H9 (cell line): Measurements from ENCODE around the gene CDC45. TPM values are rescaled to one million over a fixed set of nuclear protein-coding genes. Genes with fewer than 3 reads are reported as not detected.

Experiments used
- DNase-seq: peaks from one replicate; pipeline ENCODE4 v3.0.0-alpha.2; 2017
- H2AFZ ChIP-seq: one replicate; pipeline ENCODE4 v1.6.1; 2013; ENCODE audit warnings: mild to moderate bottlenecking, low read length, control low read depth, moderate library complexity
- H2AK5ac ChIP-seq: 2 replicates; pipeline ENCODE4 v1.6.1; 2013; ENCODE audit warnings: low read length, control low read depth, mixed read lengths; ENCODE audit not compliant: insufficient read length
- H2BK120ac ChIP-seq: one replicate; pipeline ENCODE4 v1.6.1; 2013; ENCODE audit warnings: low read depth, mild to moderate bottlenecking, low read length, control low read depth, inconsistent platforms; ENCODE audit not compliant: poor library complexity, severe bottlenecking
- H2BK12ac ChIP-seq: 2 replicates; pipeline ENCODE4 v1.6.1; 2013; ENCODE audit warnings: low read length, control low read depth, mixed read lengths, low read depth; ENCODE audit not compliant: insufficient read length
- H2BK15ac ChIP-seq: 2 replicates; pipeline ENCODE4 v1.6.1; 2013; ENCODE audit warnings: low read depth, low read length, control low read depth
- H2BK20ac ChIP-seq: one replicate; pipeline ENCODE4 v1.6.1; 2013; ENCODE audit warnings: low read depth, mild to moderate bottlenecking, low read length, control low read depth, inconsistent platforms; ENCODE audit not compliant: poor library complexity, severe bottlenecking
- H2BK5ac ChIP-seq: 2 replicates; pipeline ENCODE4 v1.6.1; 2013; ENCODE audit warnings: low read length, control low read depth, mixed read lengths; ENCODE audit not compliant: insufficient read length
- H3K14ac ChIP-seq: 2 replicates; pipeline ENCODE4 v1.6.1; 2013; ENCODE audit warnings: low read length, control low read depth; ENCODE audit not compliant: insufficient read depth
- H3K18ac ChIP-seq: 2 replicates; pipeline ENCODE4 v1.6.1; 2013; ENCODE audit warnings: low read depth, mild to moderate bottlenecking, mixed read lengths, low read length, control low read depth; ENCODE audit not compliant: insufficient read length
- H3K23ac ChIP-seq: 2 replicates; pipeline ENCODE4 v1.6.1; 2013; ENCODE audit warnings: low read length, control low read depth, mixed read lengths, low read depth; ENCODE audit not compliant: insufficient read length
- H3K23me2 ChIP-seq: 2 replicates; pipeline ENCODE4 v1.6.1; 2013; ENCODE audit warnings: low read depth, mild to moderate bottlenecking, mixed read lengths, low read length, control low read depth; ENCODE audit not compliant: insufficient read length, poor library complexity, severe bottlenecking
- H3K27ac ChIP-seq: 2 replicates; pipeline ENCODE4 v1.5.1; 2013; ENCODE audit warnings: low read length, control low read depth, mixed read lengths, low read depth; ENCODE audit not compliant: insufficient read length
- H3K27me3 ChIP-seq: 2 replicates; pipeline ENCODE4 v1.6.1; 2013; ENCODE audit warnings: low read length, control low read depth, inconsistent platforms; ENCODE audit not compliant: insufficient read depth
- H3K4ac ChIP-seq: 2 replicates; pipeline ENCODE4 v1.6.1; 2013; ENCODE audit warnings: low read depth, mild to moderate bottlenecking, control low read depth, inconsistent platforms, low read length, moderate library complexity
- H3K4me1 ChIP-seq: 2 replicates; pipeline ENCODE4 v1.6.1; 2013; ENCODE audit warnings: low read length, control low read depth, inconsistent platforms; ENCODE audit not compliant: insufficient read depth
- H3K4me2 ChIP-seq: 2 replicates; pipeline ENCODE4 v1.6.1; 2013; ENCODE audit warnings: low read length, control low read depth, mixed read lengths; ENCODE audit not compliant: insufficient read length, insufficient read depth
- H3K56ac ChIP-seq: 2 replicates; pipeline ENCODE4 v1.6.1; 2013; ENCODE audit warnings: low read depth, mild to moderate bottlenecking, mixed read lengths, low read length, control low read depth; ENCODE audit not compliant: insufficient read length
- H3K79me1 ChIP-seq: 2 replicates; pipeline ENCODE4 v1.6.1; 2013; ENCODE audit warnings: low read depth, mild to moderate bottlenecking, moderate library complexity, low read length, control low read depth, inconsistent platforms; ENCODE audit not compliant: insufficient read depth, poor library complexity, severe bottlenecking
- H3K79me2 ChIP-seq: 2 replicates; pipeline ENCODE4 v1.6.1; 2013; ENCODE audit warnings: low read length, control low read depth, inconsistent platforms; ENCODE audit not compliant: insufficient read depth
- H3K9ac ChIP-seq: 2 replicates; pipeline ENCODE4 v1.6.1; 2013; ENCODE audit warnings: low read length, control low read depth, mixed read lengths; ENCODE audit not compliant: insufficient read length; ENCODE audit errors: extremely low read depth
- H3K9me3 ChIP-seq: one replicate; pipeline ENCODE4 v1.6.1; 2013; ENCODE audit warnings: low read depth, low read length, inconsistent platforms; ENCODE audit not compliant: control insufficient read depth
- H3T11ph ChIP-seq: one replicate; pipeline ENCODE4 v1.6.1; 2013; ENCODE audit warnings: mild to moderate bottlenecking, low read length, control low read depth, inconsistent platforms
- H4K20me1 ChIP-seq: one replicate; pipeline ENCODE4 v1.6.1; 2013; ENCODE audit not compliant: control insufficient read depth, insufficient read length, insufficient read depth
- H4K5ac ChIP-seq: 2 replicates; pipeline ENCODE4 v1.6.1; 2013; ENCODE audit warnings: low read depth, mild to moderate bottlenecking, mixed read lengths, low read length, control low read depth; ENCODE audit not compliant: insufficient read length
- H4K8ac ChIP-seq: replicated peaks from 2 replicates; pipeline ENCODE4 v1.6.1; 2013; ENCODE audit warnings: low read length, control low read depth, mixed read lengths, low read depth; ENCODE audit not compliant: insufficient read length
- H4K91ac ChIP-seq: 2 replicates; pipeline ENCODE4 v1.6.1; 2013; ENCODE audit warnings: low read depth, mild to moderate bottlenecking, moderate library complexity, mixed read lengths, low read length, control low read depth; ENCODE audit not compliant: insufficient read length
- H3K27ac Mint-ChIP-seq, 3 experiments: 2 replicates in 2 of 3; 3 replicates in 1 of 3; pipeline ENCODE4 v1.8.0; 2020 to 2021; ENCODE audit warnings: mixed read lengths in 3 of 3, mild to moderate bottlenecking in 1 of 3, moderate library complexity in 1 of 3
- H3K27me3 Mint-ChIP-seq: 2 replicates; pipeline ENCODE4 v1.8.0; 2021; ENCODE audit warnings: low read depth, mild to moderate bottlenecking, moderate library complexity, mixed read lengths
- H3K36me3 Mint-ChIP-seq, 3 experiments: 2 replicates in 2 of 3; 3 replicates in 1 of 3; pipeline ENCODE4 v1.8.0; 2020 to 2021; ENCODE audit warnings: low read depth in 3 of 3, mixed read lengths in 3 of 3; ENCODE audit not compliant: insufficient read depth in 1 of 3
- H3K4me1 Mint-ChIP-seq, 2 experiments: 2 replicates each; pipeline ENCODE4 v1.8.0; 2020; ENCODE audit warnings: mixed read lengths in 2 of 2
- H3K4me3 Mint-ChIP-seq, 2 experiments: 2 replicates in 1 of 2; 3 replicates in 1 of 2; pipeline ENCODE4 v1.8.0; 2020 to 2021; ENCODE audit warnings: mild to moderate bottlenecking in 2 of 2, mixed read lengths in 2 of 2, moderate library complexity in 1 of 2
- H3K9me3 Mint-ChIP-seq, 2 experiments: 2 replicates in 1 of 2; 3 replicates in 1 of 2; pipeline ENCODE4 v1.8.0; 2020; ENCODE audit warnings: mild to moderate bottlenecking in 2 of 2, mixed read lengths in 2 of 2, moderate library complexity in 1 of 2
- WGBS: extraction: QIAGEN DNeasy Blood & Tissue Kit; methylation state at CpG from one replicate; pipeline ENCODE4 v1.1.7; 2013; ENCODE audit warnings: missing lambda C conversion rate, low lambda C conversion rate, mixed read lengths; ENCODE audit not compliant: insufficient read length; ENCODE audit errors: extremely low coverage; 5-methylcytosine and 5-hydroxymethylcytosine counted together
- long read RNA-seq: library from polyadenylated mRNA; unstranded; transcript quantifications from one replicate; pipeline ENCODE4 v2.0.0, GENCODE V29; 2020
- total RNA-seq: library from RNA; stranded (reverse); gene quantifications from 2 replicates; pipeline ENCODE4 v1.2.1, GENCODE V29; 2021
- TF ChIP-seq, protein P1 (sequence below): fragments of 200-600 bp; sonication (generic); conservative IDR thresholded peaks from 3 replicates; pipeline ENCODE4 v1.8.0; 2021; ENCODE audit warnings: antibody characterized with exemption, mild to moderate bottlenecking

Gene CDC45, protein sequence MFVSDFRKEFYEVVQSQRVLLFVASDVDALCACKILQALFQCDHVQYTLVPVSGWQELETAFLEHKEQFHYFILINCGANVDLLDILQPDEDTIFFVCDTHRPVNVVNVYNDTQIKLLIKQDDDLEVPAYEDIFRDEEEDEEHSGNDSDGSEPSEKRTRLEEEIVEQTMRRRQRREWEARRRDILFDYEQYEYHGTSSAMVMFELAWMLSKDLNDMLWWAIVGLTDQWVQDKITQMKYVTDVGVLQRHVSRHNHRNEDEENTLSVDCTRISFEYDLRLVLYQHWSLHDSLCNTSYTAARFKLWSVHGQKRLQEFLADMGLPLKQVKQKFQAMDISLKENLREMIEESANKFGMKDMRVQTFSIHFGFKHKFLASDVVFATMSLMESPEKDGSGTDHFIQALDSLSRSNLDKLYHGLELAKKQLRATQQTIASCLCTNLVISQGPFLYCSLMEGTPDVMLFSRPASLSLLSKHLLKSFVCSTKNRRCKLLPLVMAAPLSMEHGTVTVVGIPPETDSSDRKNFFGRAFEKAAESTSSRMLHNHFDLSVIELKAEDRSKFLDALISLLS
- 32.7 and 35.7 TPM in 2 replicates for total RNA-seq
- long read RNA-seq, transcript CDC45-201 (19 exons, 1,976 nt), result major isoform, 133 of 264 reads
- long read RNA-seq, transcript CDC45-202 (18 exons, 1,693 nt), result minor isoform, 6 of 264 reads
- long read RNA-seq, partial matches to known transcripts, result 47 of 264 reads
- long read RNA-seq, other reads (novel, unspliced or antisense), result 78 of 264 reads

DNA sequence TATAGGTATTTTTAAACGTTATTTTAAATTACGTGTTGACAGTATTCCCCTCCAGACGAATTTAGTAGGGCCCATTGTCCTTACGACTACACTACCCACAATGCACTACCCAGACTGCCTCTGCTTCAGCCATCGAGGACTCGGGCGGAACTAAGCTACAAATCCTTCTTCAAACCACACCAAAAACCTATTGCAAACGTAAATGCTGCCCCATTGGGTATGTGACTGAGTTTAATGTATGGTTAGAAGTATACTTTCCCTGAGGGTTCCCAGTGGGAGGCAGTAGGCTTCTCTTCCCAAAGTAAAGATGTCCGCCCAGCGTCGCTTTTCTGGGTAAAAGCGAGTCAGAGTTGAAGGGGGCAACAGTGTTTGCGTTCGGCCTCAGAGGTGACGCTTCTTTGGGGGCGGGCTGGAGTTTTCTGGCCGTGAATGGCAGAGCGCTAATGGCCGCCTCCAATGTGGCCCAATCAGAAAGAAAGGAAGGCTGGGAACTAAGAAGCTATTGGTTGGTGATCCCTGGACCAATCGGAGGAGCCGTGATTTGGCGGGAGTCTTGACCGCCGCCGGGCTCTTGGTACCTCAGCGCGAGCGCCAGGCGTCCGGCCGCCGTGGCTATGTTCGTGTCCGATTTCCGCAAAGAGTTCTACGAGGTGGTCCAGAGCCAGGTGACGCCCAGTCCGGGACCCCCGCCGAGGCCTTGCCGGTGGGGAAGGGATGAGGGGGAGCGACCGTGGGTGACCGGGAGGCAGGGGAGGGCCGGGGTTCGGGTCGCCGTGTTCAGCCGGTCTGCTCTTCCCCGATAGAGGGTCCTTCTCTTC, at the start of gene CDC45:
Gene CDC45 (plus strand): TSS at position 566 of the 818 bp plus-strand sequence. CDS start 49 bp downstream, at position 615.
- TF ChIP-seq, protein P1, sequence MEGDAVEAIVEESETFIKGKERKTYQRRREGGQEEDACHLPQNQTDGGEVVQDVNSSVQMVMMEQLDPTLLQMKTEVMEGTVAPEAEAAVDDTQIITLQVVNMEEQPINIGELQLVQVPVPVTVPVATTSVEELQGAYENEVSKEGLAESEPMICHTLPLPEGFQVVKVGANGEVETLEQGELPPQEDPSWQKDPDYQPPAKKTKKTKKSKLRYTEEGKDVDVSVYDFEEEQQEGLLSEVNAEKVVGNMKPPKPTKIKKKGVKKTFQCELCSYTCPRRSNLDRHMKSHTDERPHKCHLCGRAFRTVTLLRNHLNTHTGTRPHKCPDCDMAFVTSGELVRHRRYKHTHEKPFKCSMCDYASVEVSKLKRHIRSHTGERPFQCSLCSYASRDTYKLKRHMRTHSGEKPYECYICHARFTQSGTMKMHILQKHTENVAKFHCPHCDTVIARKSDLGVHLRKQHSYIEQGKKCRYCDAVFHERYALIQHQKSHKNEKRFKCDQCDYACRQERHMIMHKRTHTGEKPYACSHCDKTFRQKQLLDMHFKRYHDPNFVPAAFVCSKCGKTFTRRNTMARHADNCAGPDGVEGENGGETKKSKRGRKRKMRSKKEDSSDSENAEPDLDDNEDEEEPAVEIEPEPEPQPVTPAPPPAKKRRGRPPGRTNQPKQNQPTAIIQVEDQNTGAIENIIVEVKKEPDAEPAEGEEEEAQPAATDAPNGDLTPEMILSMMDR, result no peak
- Histone ChIP-seq H3K4me1 (peaks cover 3% of the 10 kb centered on the region), H3K9ac (peak within 1 kb of the TSS; percentile 96), H2BK12ac (peak within 1 kb of the TSS; percentile 95), H3K18ac (peak within 1 kb of the TSS; percentile 99), H3T11ph (peak within 1 kb of the TSS; percentile 98), H2BK120ac (peak within 1 kb of the TSS; percentile 95), H3K23me2 (peaks cover 13% of the 10 kb centered on the region), H4K20me1 (no peaks in the 10 kb centered on the region), H4K5ac (peak within 1 kb of the TSS; percentile 97), H3K9me3 (no peaks in the 10 kb centered on the region), H3K27ac (peak within 1 kb of the TSS; percentile 93), H2BK20ac (no peak within 1 kb of the TSS), H2BK15ac (no peak within 1 kb of the TSS), H3K79me1 (no peaks in the 10 kb centered on the region), H3K79me2 (peaks cover 20% of the 10 kb centered on the region; the same call in 1 of the 2 replicates), H3K23ac (no peak within 1 kb of the TSS), H2AFZ (peak within 1 kb of the TSS; percentile 93), H3K14ac (peak within 1 kb of the TSS; percentile 98), H3K4me2 (peak within 1 kb of the TSS; percentile 75), H3K27me3 (no peaks in the 10 kb centered on the region), H3K56ac (peak within 1 kb of the TSS; percentile 97), H2AK5ac (no peak within 1 kb of the TSS), H4K8ac (no peak within 1 kb of the TSS), H4K91ac (peak within 1 kb of the TSS; percentile 48), H3K4ac (no peak within 1 kb of the TSS; the same call in 1 of the 2 replicates), H2BK5ac (peak within 1 kb of the TSS; percentile 98)
- Mint-ChIP-seq H3K4me3 (peak within 1 kb of the TSS; percentile 98), H3K36me3 (peaks cover 15 to 35% (median 24%) of the 10 kb centered on the region in 3 experiments), H3K4me1 (peaks cover 20% of the 10 kb centered on the region in 2 experiments), H3K9me3 (no peaks in the 10 kb centered on the region), H3K27me3 (no peaks in the 10 kb centered on the region; the same call in 1 of the 2 replicates), H3K27ac (peak within 1 kb of the TSS; percentile 99 to 100 (median 100))
- peak; percentile 98 for DNase-seq
- no CpG with 5 or more reads among the region's 50 CpGs for WGBS
